ENCODE measurements around the gene CENPX.

Gene CENPX

GRCh38 chr17:82015311-82015971 is 7.2 kb downstream of the CENPX start:
- POLR2A ChIA-PET (ENCODE audit: low non-redundant PET): interaction anchor here (0.7 kb wide), 1 partner anchor 13 kb away, joined by 3 read pairs; no protein-coding TSS in a partner anchor
- H3K27ac ChIP-seq: peak overlapping the region; percentile 60
- no peak for DNase-seq (ENCODE audit: low spot score)
- CTCF ChIA-PET: interaction anchor here (4.1 kb wide), 1 partner anchor 55 kb away, joined by 35 read pairs; the partner anchor contains the start of gene NOTUM
- no peak for TF ChIP-seq CTCF (conservative IDR thresholded peaks at IDR 0.05; ENCODE audit: low read depth)

GRCh38 chr17:82014971-82015310 is 7.7 kb downstream of the CENPX start:
- ChIA-PET CTCF (interaction anchor here (0.6 to 4.1 kb wide), 6 partner anchors 18 to 868 kb away, joined by 3 to 35 read pairs (median 4); partner anchors contain the start of gene NOTUM), POLR2A (ENCODE audit: low non-redundant PET) (no interaction called here)
- peak overlapping the region; percentile 60 for H3K27ac ChIP-seq
- no peak for DNase-seq (ENCODE audit: low spot score)
- TF ChIP-seq CTCF (conservative IDR thresholded peaks at IDR 0.05; ENCODE audit: low read depth): no peak

- H3K27ac ChIP-seq: peak overlapping the region; percentile 60
- no peak for DNase-seq (ENCODE audit: low spot score)
- ChIA-PET POLR2A (ENCODE audit: low non-redundant PET) (no interaction called here), CTCF (interaction anchor here (0.6 to 1.2 kb wide), 5 partner anchors 17 to 869 kb away, joined by 3 to 12 read pairs (median 3); partner anchors contain the start of gene NOTUM)
- TF ChIP-seq CTCF (conservative IDR thresholded peaks at IDR 0.05; ENCODE audit: low read depth): peak; percentile 33
Measured at GRCh38 chr17:82014432-82014831, 8.2 kb downstream of the CENPX start.

GRCh38 chr17:82013772-82014321 is 8.8 kb downstream of the CENPX start:
- CTCF ChIA-PET: interaction anchor here (0.8 to 4.0 kb wide), 3 partner anchors 10 to 54 kb away, joined by 5 to 20 read pairs (median 12); partner anchors contain the start of gene NOTUM
- no peak for TF ChIP-seq CTCF (conservative IDR thresholded peaks at IDR 0.05; ENCODE audit: low read depth)
- peak overlapping the region; percentile 60 for H3K27ac ChIP-seq
- DNase-seq (ENCODE audit: low spot score): no peak
- POLR2A ChIA-PET (ENCODE audit: low non-redundant PET): no interaction called here

GRCh38 chr17:82013341-82013740 is 9.3 kb downstream of the CENPX start:
- TF ChIP-seq CTCF (conservative IDR thresholded peaks at IDR 0.05; ENCODE audit: low read depth): no peak
- POLR2A ChIA-PET (ENCODE audit: low non-redundant PET): no interaction called here
- peak overlapping the region; percentile 60 for H3K27ac ChIP-seq
- DNase-seq (ENCODE audit: low spot score): no peak
- CTCF ChIA-PET: interaction anchor here (0.6 to 4.0 kb wide), 3 partner anchors 9 to 53 kb away, joined by 3 to 20 read pairs (median 5); no protein-coding TSS in a partner anchor

- DNase-seq (ENCODE audit: low spot score): no peak
- ChIA-PET CTCF (interaction anchor here (0.6 to 4.0 kb wide), 2 partner anchors 51 to 53 kb away, joined by 3 to 20 read pairs; no protein-coding TSS in a partner anchor), POLR2A (ENCODE audit: low non-redundant PET) (no interaction called here)
- no peak for TF ChIP-seq CTCF (conservative IDR thresholded peaks at IDR 0.05; ENCODE audit: low read depth)
- H3K27ac ChIP-seq: peak overlapping the region; percentile 60
Measured at GRCh38 chr17:82012640-82013295, 9.9 kb downstream of the CENPX start.

Measured in RWPE1 (cell line).